Bronchial epithelial cell (primary cell): ENCODE data around the gene ZNF654. TPM values are rescaled to one million over a fixed set of nuclear protein-coding genes. Genes with fewer than 3 reads are reported as not detected.

Experiments used
- DNase-seq: peaks from one replicate; pipeline ENCODE4 v3.0.0-alpha.2; 2010; ENCODE audit warnings: low read depth
- FAIRE-seq: peaks from 2 replicates; lab custom pipeline; 2011; peaks lifted over from hg19 to GRCh38; lab: Jason Lieb, UNC
- H3K27me3 ChIP-seq: 2 replicates; pipeline ENCODE4 v1.5.1; 2011; ENCODE audit warnings: low read length; ENCODE audit not compliant: control insufficient read depth, insufficient read depth
- H3K36me3 ChIP-seq: 2 replicates; pipeline ENCODE4 v1.5.1; 2011; ENCODE audit warnings: low read length; ENCODE audit not compliant: control insufficient read depth, insufficient read depth
- H3K4me3 ChIP-seq: 2 replicates; pipeline ENCODE4 v1.5.1; 2011; ENCODE audit warnings: mild to moderate bottlenecking, low read depth, low read length, control low read depth
- total RNA-seq: library from RNA; depleted of rRNA; stranded (reverse); fragments of >200 nt; gene quantifications from 2 replicates; pipeline ENCODE4 v1.2.1, GENCODE V29; 2014
- TF ChIP-seq, protein P1 (sequence below): IDR thresholded peaks from 2 replicates; pipeline ENCODE4 v1.5.1; 2011; ENCODE audit warnings: mild to moderate bottlenecking, moderate library complexity, low read length, control low read depth, inconsistent platforms; ENCODE audit not compliant: insufficient read depth, severe bottlenecking

Gene ZNF654
- total RNA-seq, 1 donor from 2014 or later: 13.2 TPM

DNA sequence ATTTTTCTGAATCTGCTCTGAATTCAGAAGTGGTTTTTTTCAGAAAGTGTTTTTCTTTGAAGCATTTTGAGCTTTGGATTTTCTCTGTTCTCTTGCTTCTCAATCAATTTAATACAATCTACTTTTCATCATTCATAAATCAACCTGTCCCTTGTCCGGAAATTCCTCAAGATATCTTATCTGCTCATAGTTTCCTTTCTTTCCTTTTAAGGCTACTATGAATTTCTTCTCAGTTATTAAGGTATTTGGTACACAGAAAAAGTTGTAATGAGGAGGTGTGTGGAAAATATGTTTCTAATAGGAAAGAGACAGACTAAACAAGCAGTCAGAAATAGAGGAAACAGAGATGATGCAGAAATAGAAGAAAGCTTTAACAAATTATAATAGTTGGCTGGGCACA is 14.6 kb upstream of the ZNF654 start:
- DNase-seq: no peak
- TF ChIP-seq, protein P1, sequence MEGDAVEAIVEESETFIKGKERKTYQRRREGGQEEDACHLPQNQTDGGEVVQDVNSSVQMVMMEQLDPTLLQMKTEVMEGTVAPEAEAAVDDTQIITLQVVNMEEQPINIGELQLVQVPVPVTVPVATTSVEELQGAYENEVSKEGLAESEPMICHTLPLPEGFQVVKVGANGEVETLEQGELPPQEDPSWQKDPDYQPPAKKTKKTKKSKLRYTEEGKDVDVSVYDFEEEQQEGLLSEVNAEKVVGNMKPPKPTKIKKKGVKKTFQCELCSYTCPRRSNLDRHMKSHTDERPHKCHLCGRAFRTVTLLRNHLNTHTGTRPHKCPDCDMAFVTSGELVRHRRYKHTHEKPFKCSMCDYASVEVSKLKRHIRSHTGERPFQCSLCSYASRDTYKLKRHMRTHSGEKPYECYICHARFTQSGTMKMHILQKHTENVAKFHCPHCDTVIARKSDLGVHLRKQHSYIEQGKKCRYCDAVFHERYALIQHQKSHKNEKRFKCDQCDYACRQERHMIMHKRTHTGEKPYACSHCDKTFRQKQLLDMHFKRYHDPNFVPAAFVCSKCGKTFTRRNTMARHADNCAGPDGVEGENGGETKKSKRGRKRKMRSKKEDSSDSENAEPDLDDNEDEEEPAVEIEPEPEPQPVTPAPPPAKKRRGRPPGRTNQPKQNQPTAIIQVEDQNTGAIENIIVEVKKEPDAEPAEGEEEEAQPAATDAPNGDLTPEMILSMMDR: no peak
- no peak for FAIRE-seq
- no peaks in the 10 kb centered on the region for H3K36me3 ChIP-seq
- no peaks in the 10 kb centered on the region for H3K27me3 ChIP-seq
- H3K4me3 ChIP-seq: no peak overlapping the region

DNA sequence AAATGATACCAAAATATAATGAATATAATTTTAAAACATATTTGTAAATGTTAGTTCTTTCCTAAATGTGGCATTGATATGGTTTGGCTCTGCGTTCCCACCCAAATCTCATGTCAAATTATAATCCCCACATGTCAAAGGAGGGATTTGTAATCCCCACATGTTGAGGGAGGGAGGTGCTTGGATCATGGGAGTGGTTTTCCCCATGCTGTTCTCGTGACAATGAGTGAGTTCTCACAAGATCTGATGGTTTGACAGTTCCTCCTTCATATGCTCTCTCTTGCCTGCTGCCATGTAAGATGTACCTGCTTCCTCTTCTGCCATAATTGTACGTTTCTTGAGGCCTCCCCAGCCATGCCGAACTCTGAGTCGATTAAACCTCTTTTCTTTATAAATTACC is 12.3 kb upstream of the ZNF654 start:
- Histone ChIP-seq H3K4me3 (no peak overlapping the region), H3K36me3 (no peaks in the 10 kb centered on the region), H3K27me3 (no peaks in the 10 kb centered on the region)
- TF ChIP-seq, protein P1: no peak
- DNase-seq (no peak), FAIRE-seq (no peak)

DNA sequence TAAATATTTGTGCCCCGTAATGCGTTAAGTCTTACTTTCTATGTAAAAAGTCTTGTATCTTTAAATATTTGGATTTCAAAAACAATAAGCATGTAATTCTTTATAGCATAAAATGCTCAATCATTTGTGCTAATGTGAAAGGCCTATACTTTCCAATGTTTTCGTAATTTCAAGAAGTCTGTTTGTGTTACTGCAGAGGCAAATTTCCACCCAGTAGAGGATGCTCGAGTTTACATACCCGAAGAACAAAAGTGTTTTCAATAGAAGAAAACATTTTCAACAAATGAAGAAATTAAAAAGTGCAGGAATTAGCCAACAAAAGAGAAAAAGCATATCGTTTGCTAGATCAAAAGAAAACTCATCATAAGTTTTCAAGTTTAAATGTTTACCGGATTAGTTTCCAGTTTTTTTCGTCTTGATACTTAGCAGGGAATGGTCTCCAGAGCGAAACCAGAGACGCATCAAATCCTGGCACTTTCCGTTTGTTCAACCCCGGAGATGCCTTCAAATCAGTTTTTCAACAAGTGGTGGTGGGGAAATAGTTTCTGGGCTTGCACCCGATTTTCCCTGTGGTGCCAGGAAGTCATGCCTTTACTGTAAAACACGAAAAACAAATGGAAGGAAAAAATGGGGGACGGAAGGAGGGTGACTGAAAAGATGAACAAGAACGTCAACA is 1.3 kb upstream of the ZNF654 start:
- DNase-seq (peak; percentile 15), FAIRE-seq (no peak)
- Histone ChIP-seq H3K36me3 (peaks cover 2% of the 10 kb centered on the region), H3K4me3 (peak overlapping the region; percentile 70), H3K27me3 (no peaks in the 10 kb centered on the region)
- TF ChIP-seq, protein P1: no peak

DNA sequence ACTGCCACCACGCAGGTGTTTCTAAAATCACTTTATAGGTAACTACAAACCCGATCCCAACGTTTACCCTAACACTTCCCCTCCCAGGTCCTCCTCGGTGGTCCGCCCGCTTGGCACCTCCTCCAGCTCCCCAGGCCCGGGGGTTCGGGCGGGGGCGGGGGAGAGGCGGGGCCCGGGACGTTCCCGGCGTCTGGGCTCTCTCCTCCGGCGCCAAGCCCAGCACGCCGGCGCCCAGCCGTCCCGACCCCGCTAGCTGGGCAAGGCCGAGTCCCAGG is 812 bp upstream of the ZNF654 start:
- TF ChIP-seq, protein P1: no peak
- H3K27me3 ChIP-seq: no peaks in the 10 kb centered on the region

DNA sequence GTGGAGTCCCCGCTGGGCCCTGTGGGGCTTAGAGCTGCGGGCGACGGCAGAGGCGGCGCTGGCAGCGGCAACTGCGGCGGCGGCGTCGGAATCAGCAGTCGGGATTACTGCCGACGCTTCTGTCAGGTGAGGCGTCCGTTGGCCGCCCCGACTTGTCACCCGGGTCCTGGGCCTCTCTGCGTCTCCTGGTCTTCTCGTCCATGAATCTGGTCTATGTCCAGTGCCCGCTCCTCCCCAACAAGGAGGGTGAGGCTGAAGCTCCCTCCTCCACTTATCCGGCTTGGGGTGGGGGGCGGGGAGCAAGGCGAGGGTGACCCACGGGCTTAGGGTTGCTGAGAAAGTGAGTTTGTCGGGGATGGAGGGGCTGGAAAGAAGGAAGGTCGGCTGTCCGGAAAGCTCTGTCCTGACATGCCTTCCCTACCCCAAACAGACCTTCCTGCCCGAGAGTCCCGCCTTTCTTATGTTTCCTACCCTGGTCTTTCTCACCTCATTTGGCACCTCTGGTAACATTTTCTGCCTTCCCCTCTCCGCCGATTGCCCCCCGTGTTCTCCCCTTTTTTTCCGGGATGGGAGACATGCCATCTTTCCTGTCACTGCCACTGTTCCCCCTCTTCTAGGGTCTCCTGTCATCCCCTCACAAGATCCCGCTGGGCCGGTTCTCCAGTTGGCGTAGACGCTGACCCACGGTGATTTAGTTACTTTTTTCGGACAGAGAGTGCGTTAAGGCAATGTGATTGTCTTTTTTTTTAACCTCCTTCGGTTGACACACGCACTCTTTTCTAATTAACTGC is 520 bp downstream of the ZNF654 start:
- DNase-seq (peak; percentile 27), FAIRE-seq (no peak)
- peak overlapping the region; percentile 76 for H3K4me3 ChIP-seq
- peaks cover 2% of the 10 kb centered on the region for H3K36me3 ChIP-seq
- no peaks in the 10 kb centered on the region for H3K27me3 ChIP-seq
- TF ChIP-seq, protein P1: no peak

More for the DNA sequence above, 812 bp upstream of the ZNF654 start:
- FAIRE-seq (no peak), DNase-seq (no peak)
- peak overlapping the region; percentile 70 for H3K4me3 ChIP-seq
- H3K36me3 ChIP-seq: peaks cover 2% of the 10 kb centered on the region
